Erythroblast (primary cell): ENCODE measurements around the gene VPS50.

Experiments used
- DNase-seq, 2 experiments: peaks; one replicate each; lab custom pipeline; 2025; lab: John Stamatoyannopoulos, UW
- GATA1 ChIP-seq: IDR thresholded peaks from 2 replicates; pipeline ENCODE4 v1.6.1; 2011; ENCODE audit warnings: low read depth, mild to moderate bottlenecking, control low read depth, low read length, moderate library complexity
- POLR2A ChIP-seq: IDR thresholded peaks from 2 replicates; pipeline ENCODE4 v1.6.1; 2011; ENCODE audit warnings: mild to moderate bottlenecking, low read length

Gene VPS50

GRCh38 chr7:93218997-93219827 is 13.0 kb upstream of the VPS50 start:
- TF ChIP-seq GATA1 (no peak), POLR2A (peak; percentile 33)
- peak; percentile 31 to 41 for DNase-seq

- DNase-seq = peak; percentile 15 to 29
- TF ChIP-seq POLR2A = no peak
- TF ChIP-seq GATA1 = no peak
These were observed 12.3 kb upstream of the VPS50 start for GRCh38 chr7:93219868-93220267.

- DNase-seq = no peak
- no peak for TF ChIP-seq GATA1
- no peak for TF ChIP-seq POLR2A
These were observed 5.9 kb upstream of the VPS50 start, which contains the start of gene HEPACAM2 for GRCh38 chr7:93226310-93226709. TSS of gene HEPACAM2 (minus strand) at chr7:93226469.

GRCh38 chr7:93228302-93228701 is 3.9 kb upstream of the VPS50 start:
- TF ChIP-seq GATA1 (no peak), POLR2A (no peak)
- peak; percentile 68 to 80 for DNase-seq

- peak; percentile 11 to 49 for DNase-seq
These were observed 907 bp upstream of the VPS50 start for GRCh38 chr7:93231259-93231658.

GRCh38 chr7:93232673-93233018 is 480 bp downstream of the VPS50 start:
- DNase-seq = peak; percentile 47 to 65
- TF ChIP-seq GATA1 = no peak
- no peak for TF ChIP-seq POLR2A

More at GRCh38 chr7:93231259-93231658, 907 bp upstream of the VPS50 start:
- TF ChIP-seq POLR2A (no peak), GATA1 (no peak)

- DNase-seq = no peak
- TF ChIP-seq POLR2A = no peak
- TF ChIP-seq GATA1 = no peak
These were observed 3.4 kb downstream of the VPS50 start for GRCh38 chr7:93235541-93235940.

- TF ChIP-seq GATA1 (no peak), POLR2A (no peak)
- DNase-seq = no peak
These were observed 6.0 kb downstream of the VPS50 start for GRCh38 chr7:93238131-93238530.

GRCh38 chr7:93238748-93239147 is 6.6 kb downstream of the VPS50 start:
- no peak for TF ChIP-seq GATA1
- TF ChIP-seq POLR2A = no peak

GRCh38 chr7:93239824-93240223 is 7.7 kb downstream of the VPS50 start:
- DNase-seq = no peak
- TF ChIP-seq GATA1 (no peak), POLR2A (no peak)

More at GRCh38 chr7:93238748-93239147, 6.6 kb downstream of the VPS50 start:
- peak; percentile 5 to 17 for DNase-seq

GRCh38 chr7:93242106-93242505 is 9.9 kb downstream of the VPS50 start:
- TF ChIP-seq POLR2A (no peak), GATA1 (no peak)
- DNase-seq = peak; percentile 4 to 29

GRCh38 chr7:93245525-93246432 is 13.6 kb downstream of the VPS50 start:
- TF ChIP-seq GATA1 = no peak
- TF ChIP-seq POLR2A = no peak
- peak; percentile 35 to 67 for DNase-seq

- DNase-seq = no peak
- TF ChIP-seq GATA1 (no peak), POLR2A (no peak)
These were observed 17.5 kb downstream of the VPS50 start for GRCh38 chr7:93249491-93250148.
